GM21619 (cell line): Measurements from ENCODE around the gene TCF7L1.

Source experiments
- ATAC-seq: cut with Tn5 transposase; IDR thresholded peaks from one replicate; pipeline ENCODE4 v1.9.1; 2021; ENCODE audit not compliant: unreplicated experiment

Gene TCF7L1

GRCh38 chr2:85162746-85163301 lies 29.6 kb downstream of the TCF7L1 start:
- ATAC-seq: no peak

DNA sequence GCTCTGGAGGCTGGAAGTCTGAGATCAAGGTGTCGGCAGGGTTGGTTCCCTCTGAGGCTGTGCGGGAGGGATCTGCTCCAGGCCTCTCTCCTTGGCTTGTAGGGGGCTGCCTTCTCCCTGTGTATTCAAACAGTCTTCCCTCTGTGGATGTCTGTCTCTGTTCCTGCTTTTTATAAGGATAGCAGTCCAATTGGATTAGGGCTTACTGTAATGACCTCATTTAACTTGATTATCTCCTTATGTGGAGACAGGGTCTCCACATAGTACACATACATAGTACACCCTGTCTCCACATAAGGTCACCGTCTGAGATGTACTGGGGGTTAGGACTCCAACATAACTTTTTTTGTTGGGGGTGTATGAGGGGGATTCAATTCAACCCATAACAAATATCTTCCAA lies 30.5 kb downstream of the TCF7L1 start:
- ATAC-seq: no peak

GRCh38 chr2:85164145-85164569 lies 31.0 kb downstream of the TCF7L1 start:
- ATAC-seq: no peak

- no peak for ATAC-seq
Observed at GRCh38 chr2:85165088-85165690, 32.0 kb downstream of the TCF7L1 start.

DNA sequence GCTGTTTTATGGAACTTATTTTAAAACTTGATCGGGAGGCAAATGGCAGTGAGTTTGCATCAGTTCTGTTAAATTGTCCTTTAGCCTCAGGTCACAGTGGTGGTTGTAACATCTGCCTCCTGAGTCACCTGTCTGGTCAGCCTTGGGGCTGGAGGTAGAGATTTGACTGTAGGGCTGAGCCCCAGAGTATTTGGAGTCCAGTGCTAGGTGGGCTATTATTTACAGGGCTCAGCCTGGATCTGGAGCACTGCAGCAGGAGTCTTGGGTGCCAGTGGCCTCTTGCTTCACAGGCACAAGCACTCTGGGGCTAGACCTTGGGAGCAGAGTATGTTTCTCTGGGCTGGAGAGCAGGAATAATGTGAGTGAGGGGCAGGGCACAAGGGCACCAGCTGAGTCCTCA lies 32.8 kb downstream of the TCF7L1 start:
- ATAC-seq: no peak

- no peak for ATAC-seq
Observed at GRCh38 chr2:85167479-85167878, 34.3 kb downstream of the TCF7L1 start.

- ATAC-seq: no peak
Observed at GRCh38 chr2:85168942-85169341, 35.8 kb downstream of the TCF7L1 start.

DNA sequence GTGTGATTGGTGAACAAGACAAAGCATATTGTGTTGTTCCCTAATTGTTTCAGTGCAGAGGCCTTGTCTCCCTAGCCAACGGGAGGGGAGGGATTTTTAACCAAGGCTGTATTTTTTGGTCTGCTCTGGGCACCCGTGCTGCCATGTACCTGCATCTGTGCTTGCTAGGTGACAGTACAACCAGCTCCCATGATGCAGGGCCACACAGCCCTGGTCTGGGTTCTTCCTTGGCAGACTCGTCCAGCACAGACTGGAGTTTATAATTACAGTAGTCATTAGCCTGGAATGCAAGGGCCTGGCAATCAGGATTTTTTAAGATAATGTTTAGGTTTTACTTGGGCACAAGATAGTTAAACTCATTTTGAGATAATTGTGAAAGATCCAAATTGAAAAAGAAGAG lies 36.4 kb downstream of the TCF7L1 start:
- ATAC-seq: no peak

DNA sequence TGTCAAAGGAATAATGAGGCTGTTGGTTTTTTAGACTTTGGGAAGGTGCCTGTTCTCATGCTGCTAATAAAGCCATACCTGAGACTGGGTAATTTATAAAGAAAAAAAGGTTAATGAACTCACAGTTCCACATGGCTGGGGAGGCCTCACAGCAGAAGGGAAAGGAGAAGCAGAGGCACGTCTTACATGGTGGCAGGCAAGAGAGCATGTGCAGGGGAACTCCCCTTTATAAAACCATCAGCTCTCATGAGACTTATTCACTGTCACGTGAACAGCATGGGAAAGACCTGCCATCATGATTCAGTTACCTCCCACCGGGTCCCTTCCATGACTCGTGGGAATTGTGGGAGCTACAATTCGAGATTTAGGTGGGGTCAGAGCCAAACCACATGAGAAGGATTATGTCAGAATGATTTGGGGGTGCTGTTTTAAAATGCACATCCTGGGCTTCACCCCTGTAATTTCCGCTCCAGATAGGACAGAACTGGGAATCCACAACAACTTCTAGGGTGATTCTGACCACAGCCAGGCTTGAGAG lies 37.8 kb downstream of the TCF7L1 start:
- no peak for ATAC-seq

DNA sequence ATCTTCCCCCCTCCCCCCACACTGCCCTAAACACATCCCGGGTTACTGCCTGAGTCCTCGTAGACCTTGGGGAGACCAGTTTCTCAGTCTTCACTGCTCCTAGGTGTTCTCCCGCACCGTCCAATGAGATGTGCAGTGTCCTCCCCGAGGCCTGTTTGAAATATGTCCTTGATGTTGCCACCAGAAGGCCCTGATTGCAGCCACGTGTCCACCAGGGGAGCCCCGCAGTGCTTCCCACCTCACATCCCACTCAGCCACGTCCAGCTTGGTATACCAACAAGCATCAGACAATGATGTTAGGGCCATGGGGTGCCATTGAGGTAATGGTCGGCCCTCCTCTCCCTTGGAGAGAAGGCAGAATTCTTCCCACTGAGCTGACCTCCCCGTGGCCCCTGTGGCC lies 38.7 kb downstream of the TCF7L1 start:
- no peak for ATAC-seq

GRCh38 chr2:85173909-85174308 lies 40.7 kb downstream of the TCF7L1 start:
- no peak for ATAC-seq

DNA sequence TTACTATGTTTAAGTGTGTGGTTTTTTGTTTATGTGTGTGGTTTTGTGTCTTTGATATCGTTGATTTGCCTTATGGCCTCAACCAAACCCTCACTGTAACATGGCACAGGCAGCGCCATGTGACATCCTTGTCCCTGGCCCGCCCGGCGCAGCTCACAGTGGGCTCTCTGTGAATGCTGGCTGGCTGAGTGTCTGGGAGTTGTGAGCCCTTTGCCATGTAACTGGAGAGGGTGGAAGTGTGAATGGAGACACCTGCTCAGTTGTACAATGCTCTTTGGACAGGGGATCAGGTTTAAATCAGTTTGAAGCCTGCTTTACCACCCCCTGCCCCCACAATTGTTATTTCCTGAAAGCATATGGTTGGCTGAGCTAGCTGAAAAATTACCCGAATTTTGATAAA lies 41.8 kb downstream of the TCF7L1 start:
- no peak for ATAC-seq

DNA sequence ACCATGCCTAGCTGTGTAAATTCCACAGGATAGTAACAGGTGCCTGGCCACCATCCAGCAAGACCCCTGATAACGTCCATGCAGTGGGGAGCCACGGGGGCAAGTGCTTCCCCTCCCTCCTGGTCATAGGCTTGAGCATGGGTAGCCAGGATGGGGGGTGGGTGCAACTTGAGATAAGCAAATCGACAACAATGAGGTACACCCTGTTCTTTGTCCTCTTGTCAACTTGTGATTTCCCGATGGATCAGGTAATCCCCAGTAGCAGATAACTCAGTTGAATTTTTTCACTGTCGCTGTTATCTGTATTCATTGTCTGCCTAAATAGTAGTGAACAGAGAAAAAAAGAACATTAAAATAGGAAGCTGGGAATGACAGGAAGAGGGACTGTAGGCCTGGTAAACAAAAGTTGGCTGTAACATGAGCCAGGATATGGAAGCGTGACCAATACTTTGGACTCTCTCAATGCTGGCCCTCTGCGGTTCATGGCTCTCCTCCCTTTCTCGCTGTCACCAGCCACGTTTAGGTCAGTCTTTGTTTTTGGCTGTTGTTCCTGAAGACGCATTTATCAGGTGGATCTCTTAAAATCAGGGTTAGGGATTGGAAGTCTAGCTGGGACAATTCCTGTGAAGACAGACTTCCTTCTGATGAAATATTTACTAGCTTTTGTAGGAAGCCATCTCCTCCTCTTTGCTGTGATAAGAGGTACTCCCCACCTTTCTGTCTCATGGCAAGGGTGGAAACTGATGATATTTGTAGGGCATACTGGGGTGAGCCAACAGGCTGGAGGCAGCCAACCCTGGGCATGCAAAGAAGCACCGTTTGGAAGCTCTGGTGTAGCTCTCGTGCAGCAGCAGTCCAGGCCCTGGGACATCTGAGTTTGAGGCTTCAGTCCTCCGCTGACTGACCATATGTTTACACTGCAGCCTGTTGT lies 42.4 kb downstream of the TCF7L1 start:
- no peak for ATAC-seq

DNA sequence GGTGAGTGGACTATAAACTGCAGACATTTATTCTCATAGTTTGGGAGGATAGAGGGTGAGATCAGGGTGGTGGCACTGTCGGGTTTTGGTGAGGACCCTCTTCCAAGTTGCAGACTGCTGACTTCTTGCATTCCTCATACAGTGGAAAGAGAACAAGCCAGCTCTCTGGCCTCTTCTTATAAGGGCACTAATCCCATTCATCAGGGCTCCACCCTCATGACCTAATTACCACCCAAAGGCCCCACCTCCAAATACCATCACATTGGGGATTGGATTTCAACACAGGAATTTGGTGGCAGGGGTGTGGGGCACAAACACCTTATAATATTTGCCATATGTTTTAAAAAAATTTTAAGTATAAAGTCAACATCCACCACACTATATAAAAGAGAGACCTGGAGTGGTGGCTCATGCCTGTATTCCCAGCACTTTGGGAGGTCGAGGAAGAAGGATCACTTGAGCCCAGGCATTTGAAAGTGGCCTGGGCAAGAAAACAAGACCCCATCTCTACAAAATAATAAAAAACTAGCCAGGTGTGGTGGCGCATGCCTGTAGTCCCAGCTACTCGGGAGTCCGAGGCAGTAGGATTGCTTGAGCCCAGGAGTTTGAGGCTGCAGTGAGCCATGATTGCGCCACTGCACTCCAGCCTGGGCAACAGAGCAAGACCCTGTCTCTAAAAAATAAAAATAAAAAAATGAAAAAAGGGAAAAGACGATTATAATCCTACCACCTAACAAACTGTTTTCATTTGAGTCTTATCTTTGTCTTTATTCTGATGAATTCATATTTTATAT lies 44.0 kb downstream of the TCF7L1 start:
- ATAC-seq: no peak

DNA sequence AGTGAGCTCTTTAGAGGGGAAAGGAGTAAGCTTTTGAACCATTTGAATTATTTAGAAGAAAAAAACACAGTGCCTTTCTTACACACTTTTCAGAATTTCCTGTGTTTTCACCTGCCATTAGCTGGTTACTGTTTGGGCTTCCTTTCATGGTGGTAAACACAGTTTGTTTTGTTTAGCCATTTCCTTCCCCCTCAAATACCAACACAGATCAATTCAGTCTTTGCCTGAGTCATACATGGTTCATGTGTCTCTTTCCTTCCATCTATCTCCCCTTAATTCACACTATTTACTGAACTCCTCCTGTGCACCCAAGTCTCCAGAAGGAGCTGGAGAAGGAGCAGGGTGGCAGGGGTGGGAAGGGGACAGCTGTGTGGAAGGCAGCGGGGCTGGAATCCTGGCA lies 45.0 kb downstream of the TCF7L1 start:
- no peak for ATAC-seq

DNA sequence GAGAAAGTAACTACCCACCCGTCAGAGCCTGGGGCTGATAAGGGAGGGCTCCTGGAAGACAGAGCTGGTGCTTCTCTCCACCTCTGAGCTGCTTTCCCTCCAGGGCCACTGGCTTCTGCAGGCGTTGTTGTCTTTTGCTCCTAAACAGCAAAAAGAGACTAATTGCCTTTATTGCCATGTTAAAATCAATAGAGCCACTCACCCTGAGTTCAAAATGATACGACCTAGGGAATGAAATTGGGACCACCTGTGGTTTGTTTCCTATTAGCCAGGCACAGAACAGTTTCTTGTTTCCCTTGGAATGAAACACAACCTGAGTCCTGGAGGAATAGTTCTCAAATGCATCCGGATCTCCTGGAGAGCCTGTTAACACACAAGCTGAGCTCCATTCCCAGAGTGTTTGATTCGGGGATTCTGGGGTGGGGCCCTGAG lies 45.8 kb downstream of the TCF7L1 start:
- ATAC-seq: no peak

DNA sequence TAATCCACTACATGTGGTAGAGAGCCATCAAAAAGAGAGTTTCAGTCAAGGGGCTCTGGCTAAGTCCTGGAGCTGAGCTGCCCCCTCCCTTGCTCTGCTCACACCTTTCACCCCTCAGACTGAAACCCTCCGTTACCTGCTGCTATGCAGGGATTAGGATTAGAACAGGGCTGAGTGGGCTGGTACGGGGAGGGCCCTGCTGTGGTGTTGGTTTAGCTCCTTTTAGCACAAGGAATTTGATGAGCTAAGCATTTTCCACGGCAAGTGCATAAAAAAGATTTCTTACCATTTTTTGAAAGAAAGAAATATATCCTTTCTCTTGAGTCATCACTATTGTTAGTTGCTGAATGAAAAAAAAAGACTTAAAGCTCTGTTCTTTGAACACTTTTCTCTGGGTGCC lies 46.3 kb downstream of the TCF7L1 start:
- no peak for ATAC-seq

DNA sequence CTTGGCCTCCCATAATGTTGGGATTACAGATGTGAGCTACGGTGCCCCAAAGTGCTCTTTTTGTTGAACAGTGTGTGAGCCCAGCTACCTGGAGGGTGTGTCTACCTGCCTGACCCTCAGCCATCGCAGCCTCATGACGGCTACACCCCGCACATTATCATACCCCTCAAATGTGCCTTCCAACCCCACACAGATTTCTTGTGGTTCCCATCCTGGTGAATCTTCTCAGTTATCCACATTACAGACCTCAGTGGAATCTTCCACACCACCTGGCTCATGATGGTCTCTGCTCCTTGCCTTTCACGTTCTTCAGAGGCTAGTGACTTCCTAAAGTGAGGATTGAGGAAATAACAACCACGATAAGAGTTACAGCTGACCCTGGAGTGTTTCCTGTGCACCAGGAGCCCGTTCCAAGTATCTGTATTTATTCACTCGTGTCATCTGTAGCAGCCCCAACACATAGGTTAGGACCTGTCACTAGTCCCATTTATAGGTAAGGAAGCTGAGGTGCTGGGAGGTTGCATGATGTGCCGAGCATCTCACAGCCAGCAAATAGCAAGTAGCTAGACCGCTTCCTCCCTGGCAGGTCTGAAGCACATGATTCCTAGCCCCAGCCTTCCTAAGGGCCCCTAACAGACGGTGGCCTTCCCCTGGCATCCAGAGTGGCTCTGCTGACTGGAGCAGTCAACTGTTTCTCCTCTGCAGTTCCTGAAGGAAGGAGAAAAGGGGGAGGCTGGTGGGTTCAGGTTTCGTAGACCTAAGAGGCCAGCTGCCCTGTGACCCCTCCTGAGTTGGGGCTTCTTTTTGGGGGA lies 47.3 kb downstream of the TCF7L1 start:
- ATAC-seq: no peak

- no peak for ATAC-seq
Observed at GRCh38 chr2:85181134-85181631, 48.0 kb downstream of the TCF7L1 start.

- ATAC-seq: no peak
Observed at GRCh38 chr2:85181844-85182456, 48.8 kb downstream of the TCF7L1 start.
